DND-41 (cell line): ENCODE results near the gene HAP1.

Experiments used
- ATAC-seq: fragments of 200-7000 bp; cut with Tn5 transposase; 3 replicates; pipeline ENCODE4 v1.9.1; 2021; ENCODE audit warnings: low read depth; ENCODE audit not compliant: insufficient read depth
- DNase-seq: peaks from one replicate; pipeline ENCODE4 v3.0.0-alpha.2; 2020
- H2AFZ ChIP-seq: 2 replicates; pipeline ENCODE4 v1.6.0; 2012; ENCODE audit warnings: low read depth, low read length
- H3K27ac ChIP-seq: 2 replicates; pipeline ENCODE4 v1.5.1; 2012; ENCODE audit warnings: low read length, inconsistent platforms
- H3K27me3 ChIP-seq: fragments of 200-600 bp; sonication (generic); 2 replicates; pipeline ENCODE4 v1.6.0; 2012; ENCODE audit warnings: low read length, mild to moderate bottlenecking, inconsistent platforms; ENCODE audit not compliant: insufficient read depth, poor library complexity
- H3K36me3 ChIP-seq: 2 replicates; pipeline ENCODE4 v1.5.1; 2012; ENCODE audit warnings: low read length, inconsistent platforms; ENCODE audit not compliant: insufficient read depth
- H3K4me1 ChIP-seq: 2 replicates; pipeline ENCODE4 v1.5.1; 2012; ENCODE audit warnings: mild to moderate bottlenecking, low read length; ENCODE audit not compliant: insufficient read depth
- H3K4me2 ChIP-seq: 2 replicates; pipeline ENCODE4 v1.6.0; 2012; ENCODE audit warnings: mild to moderate bottlenecking, moderate library complexity, low read length, inconsistent platforms; ENCODE audit not compliant: insufficient read depth
- H3K4me3 ChIP-seq, 2 experiments: fragments of 200-600 bp in 1 of 2; shearing (Covaris generic) in 1 of 2; 2 replicates each; pipeline ENCODE4 v1.5.1; 2012 to 2016; ENCODE audit warnings: inconsistent platforms in 2 of 2, low read length in 2 of 2, mild to moderate bottlenecking in 2 of 2, low read depth in 1 of 2, moderate library complexity in 1 of 2
- H3K79me2 ChIP-seq: 2 replicates; pipeline ENCODE4 v1.6.0; 2012; ENCODE audit warnings: low read length, inconsistent platforms; ENCODE audit not compliant: insufficient read depth
- H3K9ac ChIP-seq: 2 replicates; pipeline ENCODE4 v1.6.0; 2012; ENCODE audit warnings: low read depth, mild to moderate bottlenecking, inconsistent platforms, low read length, moderate library complexity
- H3K9me3 ChIP-seq: 2 replicates; pipeline ENCODE4 v1.5.1; 2012; ENCODE audit warnings: low read length, moderate library complexity, mild to moderate bottlenecking, inconsistent platforms; ENCODE audit not compliant: insufficient read depth, severe bottlenecking
- H4K20me1 ChIP-seq: 2 replicates; pipeline ENCODE4 v1.6.0; 2012; ENCODE audit warnings: low read length; ENCODE audit not compliant: insufficient read depth
- EZH2 ChIP-seq: IDR thresholded peaks from 3 replicates; pipeline ENCODE4 v1.6.1; 2012; ENCODE audit warnings: borderline replicate concordance, low read depth, mild to moderate bottlenecking, moderate library complexity, low read length, inconsistent platforms; ENCODE audit not compliant: severe bottlenecking
- TF ChIP-seq, protein P1 (sequence below): IDR thresholded peaks from 2 replicates; pipeline ENCODE4 v1.5.1; 2012; ENCODE audit warnings: borderline replicate concordance, low read length, moderate library complexity, mild to moderate bottlenecking; ENCODE audit not compliant: poor library complexity, severe bottlenecking; ENCODE audit errors: extremely low read depth

Gene HAP1

GRCh38 chr17:41737680-41738023 is 3.2 kb upstream of the HAP1 start:
- H3K27me3 ChIP-seq: no peaks in the 10 kb centered on the region
- ATAC-seq: peak; percentile 41; the same call in 2 of the 3 replicates
- H3K79me2 ChIP-seq: no peaks in the 10 kb centered on the region
- no peaks in the 10 kb centered on the region for H4K20me1 ChIP-seq
- H3K9ac ChIP-seq: no peak overlapping the region
- no peak overlapping the region for H3K4me3 ChIP-seq
- H2AFZ ChIP-seq: no peak overlapping the region
- no peaks in the 10 kb centered on the region for H3K36me3 ChIP-seq
- no peaks in the 10 kb centered on the region for H3K9me3 ChIP-seq
- no peak for DNase-seq
- TF ChIP-seq, protein P1, sequence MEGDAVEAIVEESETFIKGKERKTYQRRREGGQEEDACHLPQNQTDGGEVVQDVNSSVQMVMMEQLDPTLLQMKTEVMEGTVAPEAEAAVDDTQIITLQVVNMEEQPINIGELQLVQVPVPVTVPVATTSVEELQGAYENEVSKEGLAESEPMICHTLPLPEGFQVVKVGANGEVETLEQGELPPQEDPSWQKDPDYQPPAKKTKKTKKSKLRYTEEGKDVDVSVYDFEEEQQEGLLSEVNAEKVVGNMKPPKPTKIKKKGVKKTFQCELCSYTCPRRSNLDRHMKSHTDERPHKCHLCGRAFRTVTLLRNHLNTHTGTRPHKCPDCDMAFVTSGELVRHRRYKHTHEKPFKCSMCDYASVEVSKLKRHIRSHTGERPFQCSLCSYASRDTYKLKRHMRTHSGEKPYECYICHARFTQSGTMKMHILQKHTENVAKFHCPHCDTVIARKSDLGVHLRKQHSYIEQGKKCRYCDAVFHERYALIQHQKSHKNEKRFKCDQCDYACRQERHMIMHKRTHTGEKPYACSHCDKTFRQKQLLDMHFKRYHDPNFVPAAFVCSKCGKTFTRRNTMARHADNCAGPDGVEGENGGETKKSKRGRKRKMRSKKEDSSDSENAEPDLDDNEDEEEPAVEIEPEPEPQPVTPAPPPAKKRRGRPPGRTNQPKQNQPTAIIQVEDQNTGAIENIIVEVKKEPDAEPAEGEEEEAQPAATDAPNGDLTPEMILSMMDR: no peak
- no peak for TF ChIP-seq EZH2
- H3K4me2 ChIP-seq: no peak overlapping the region
- peaks cover 7% of the 10 kb centered on the region for H3K4me1 ChIP-seq
- H3K27ac ChIP-seq: no peak overlapping the region

- no peaks in the 10 kb centered on the region for H3K9me3 ChIP-seq
- H3K27ac ChIP-seq: no peak overlapping the region
- H3K4me1 ChIP-seq: peaks cover 7% of the 10 kb centered on the region
- ATAC-seq (no peak), DNase-seq (no peak)
- H3K36me3 ChIP-seq: no peaks in the 10 kb centered on the region
- no peak overlapping the region for H3K4me3 ChIP-seq
- no peak overlapping the region for H3K4me2 ChIP-seq
- no peaks in the 10 kb centered on the region for H4K20me1 ChIP-seq
- no peaks in the 10 kb centered on the region for H3K27me3 ChIP-seq
- no peak overlapping the region for H2AFZ ChIP-seq
- no peak overlapping the region for H3K9ac ChIP-seq
- TF ChIP-seq, protein P1: no peak
- no peak for TF ChIP-seq EZH2
- no peaks in the 10 kb centered on the region for H3K79me2 ChIP-seq
Measured at GRCh38 chr17:41736983-41737679, 2.7 kb upstream of the HAP1 start.

DNA sequence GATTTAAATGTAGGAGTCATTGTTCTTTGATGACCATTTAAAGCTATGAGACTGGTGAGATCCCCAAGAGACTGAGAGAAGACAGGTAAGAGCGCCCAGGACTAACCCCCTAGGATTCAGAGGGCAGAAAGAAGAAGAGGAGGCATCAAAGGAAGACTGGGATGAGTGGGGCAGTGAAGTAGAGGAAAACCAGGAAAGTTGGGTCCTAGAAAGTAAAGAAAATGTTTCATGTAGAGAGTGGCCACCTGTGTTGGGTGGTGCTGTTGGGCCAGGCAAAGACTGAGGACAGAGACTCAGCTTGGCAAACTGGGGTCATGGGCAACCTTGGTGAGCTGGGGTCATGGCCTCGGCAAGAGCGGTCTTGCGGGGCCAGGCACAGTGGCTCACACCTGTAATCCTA is 1.3 kb upstream of the HAP1 start:
- Histone ChIP-seq H3K36me3 (no peaks in the 10 kb centered on the region), H3K4me3 (no peak overlapping the region), H3K79me2 (no peaks in the 10 kb centered on the region), H3K27me3 (peaks cover 4% of the 10 kb centered on the region), H3K4me1 (peaks cover 7% of the 10 kb centered on the region), H2AFZ (no peak overlapping the region), H3K9me3 (no peaks in the 10 kb centered on the region), H3K9ac (no peak overlapping the region), H3K27ac (no peak overlapping the region), H3K4me2 (no peak overlapping the region), H4K20me1 (no peaks in the 10 kb centered on the region)
- no peak for ATAC-seq
- DNase-seq: no peak
- TF ChIP-seq, protein P1: no peak
- no peak for TF ChIP-seq EZH2
